GM12872 (cell line): ENCODE measurements around the gene GJD4.
A peak's percentile ranks its signal among the peaks of the same experiment; 100 is the strongest.

ENCODE experiments used
- CTCF ChIP-seq: IDR thresholded peaks from 3 replicates; pipeline ENCODE4 v1.5.1; 2011; ENCODE audit warnings: low read depth, mild to moderate bottlenecking, low read length, moderate library complexity; ENCODE audit not compliant: insufficient read depth

GJD4 gene

GRCh38 chr10:35608328-35608672, 3.2 kb downstream of the GJD4 start:
- no peak for TF ChIP-seq CTCF

GRCh38 chr10:35611750-35612149, 6.6 kb downstream of the GJD4 start:
- TF ChIP-seq CTCF: no peak

GRCh38 chr10:35612385-35613106, 7.4 kb downstream of the GJD4 start:
- no peak for TF ChIP-seq CTCF

GRCh38 chr10:35613107-35613440, 7.9 kb downstream of the GJD4 start:
- TF ChIP-seq CTCF: no peak

GRCh38 chr10:35613597-35614226, 8.6 kb downstream of the GJD4 start:
- TF ChIP-seq CTCF: 0 out of 3 replicates have a peak, but pooled peaks have one; percentile 20

GRCh38 chr10:35614312-35614711, 9.2 kb downstream of the GJD4 start:
- TF ChIP-seq CTCF: no peak

GRCh38 chr10:35626971-35627507, 21.9 kb downstream of the GJD4 start:
- TF ChIP-seq CTCF: no peak
